ENCODE data around the gene CCDC91. TPM values are rescaled to one million over a fixed set of nuclear protein-coding genes. Genes with fewer than 3 reads are reported as not detected.

Gene CCDC91
- polyA plus RNA-seq, 1 donor: 20.8 TPM

- WGBS (ENCODE audit: insufficient coverage, low lambda C conversion rate): 100% methylated on average over 1 of the region's 3 CpGs
- H3K36me3 ChIP-seq (ENCODE audit: control insufficient read depth, insufficient read depth, low read length): peaks cover 2% of the 10 kb centered on the region
- H3K4me1 ChIP-seq (ENCODE audit: control insufficient read depth, insufficient read depth, low read length): no peaks in the 10 kb centered on the region
- H3K4me3 ChIP-seq (ENCODE audit: low read length): no peak overlapping the region
- no peaks in the 10 kb centered on the region for H3K27me3 ChIP-seq (ENCODE audit: control insufficient read depth, insufficient read depth, low read length)
- DNase-seq: no peak
- H3K9me3 ChIP-seq (ENCODE audit: control insufficient read depth, low read depth, low read length): peaks cover 3% of the 10 kb centered on the region
- no peak overlapping the region for H3K27ac ChIP-seq (ENCODE audit: low read length)
Observed at GRCh38 chr12:28268608-28269229, 78.5 kb downstream of the CCDC91 start.

- 100% methylated on average over 1 of the region's 1 CpG for WGBS (ENCODE audit: insufficient coverage, low lambda C conversion rate)
- Histone ChIP-seq H3K27me3 (ENCODE audit: control insufficient read depth, insufficient read depth, low read length) (no peaks in the 10 kb centered on the region), H3K27ac (ENCODE audit: low read length) (no peak overlapping the region), H3K9me3 (ENCODE audit: control insufficient read depth, low read depth, low read length) (peaks cover 3% of the 10 kb centered on the region), H3K4me1 (ENCODE audit: control insufficient read depth, insufficient read depth, low read length) (no peaks in the 10 kb centered on the region), H3K4me3 (ENCODE audit: low read length) (no peak overlapping the region), H3K36me3 (ENCODE audit: control insufficient read depth, insufficient read depth, low read length) (peaks cover 2% of the 10 kb centered on the region)
- DNase-seq: no peak
Observed at GRCh38 chr12:28269851-28270250, 79.6 kb downstream of the CCDC91 start.

DNA sequence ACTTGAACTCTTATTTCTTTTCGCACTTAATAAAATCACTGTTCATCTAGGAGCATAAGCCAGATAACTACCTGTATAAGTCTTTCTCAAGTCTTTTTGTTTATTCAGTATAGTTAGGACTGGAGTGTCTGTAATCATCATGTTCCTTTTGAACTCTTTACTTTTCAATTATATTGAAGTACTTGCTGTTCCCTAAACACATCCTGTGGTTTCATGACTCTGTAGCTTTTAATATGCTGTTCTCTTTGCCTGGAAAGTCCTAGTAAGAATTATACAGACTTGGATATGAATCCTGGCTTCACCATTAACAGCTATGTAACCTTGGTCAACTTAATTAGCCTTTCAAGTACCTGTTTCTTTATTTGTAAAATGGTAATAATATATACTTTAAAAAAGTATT lies 88.2 kb downstream of the CCDC91 start:
- Histone ChIP-seq H3K27me3 (ENCODE audit: control insufficient read depth, insufficient read depth, low read length) (no peaks in the 10 kb centered on the region), H3K4me1 (ENCODE audit: control insufficient read depth, insufficient read depth, low read length) (no peaks in the 10 kb centered on the region), H3K36me3 (ENCODE audit: control insufficient read depth, insufficient read depth, low read length) (no peaks in the 10 kb centered on the region), H3K27ac (ENCODE audit: low read length) (no peak overlapping the region), H3K9me3 (ENCODE audit: control insufficient read depth, low read depth, low read length) (peaks cover 6% of the 10 kb centered on the region), H3K4me3 (ENCODE audit: low read length) (no peak overlapping the region)
- 92% methylated on average over 1 of the region's 1 CpG for WGBS (ENCODE audit: insufficient coverage, low lambda C conversion rate)
- no peak for DNase-seq

GRCh38 chr12:28278960-28279359 lies 88.7 kb downstream of the CCDC91 start:
- Histone ChIP-seq H3K36me3 (ENCODE audit: control insufficient read depth, insufficient read depth, low read length) (no peaks in the 10 kb centered on the region), H3K27ac (ENCODE audit: low read length) (no peak overlapping the region), H3K4me1 (ENCODE audit: control insufficient read depth, insufficient read depth, low read length) (no peaks in the 10 kb centered on the region), H3K9me3 (ENCODE audit: control insufficient read depth, low read depth, low read length) (peaks cover 6% of the 10 kb centered on the region), H3K27me3 (ENCODE audit: control insufficient read depth, insufficient read depth, low read length) (no peaks in the 10 kb centered on the region), H3K4me3 (ENCODE audit: low read length) (no peak overlapping the region)
- whole genome bisulfite sequencing (ENCODE audit: insufficient coverage, low lambda C conversion rate): no CpG with 5 or more reads among the region's 1 CpG
- DNase-seq: no peak

DNA sequence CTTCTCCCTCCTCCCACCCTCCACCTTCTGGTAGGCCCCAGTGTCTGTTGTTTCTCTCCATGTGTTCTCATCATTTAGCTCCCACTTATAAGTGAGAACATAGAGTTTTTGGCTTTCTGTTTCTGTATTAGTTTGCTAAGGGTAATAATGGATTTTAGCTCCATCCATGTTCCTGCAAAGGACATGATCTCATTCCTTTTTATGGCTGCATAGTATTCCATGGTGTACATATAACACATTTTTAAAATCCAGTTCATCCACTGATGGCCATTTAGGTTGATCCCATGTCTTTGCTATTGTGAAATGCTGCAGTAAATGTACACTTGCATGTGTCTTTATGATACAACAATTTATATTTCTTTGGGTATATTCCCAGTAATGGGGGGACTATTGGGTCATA lies 96.1 kb downstream of the CCDC91 start:
- Histone ChIP-seq H3K4me1 (ENCODE audit: control insufficient read depth, insufficient read depth, low read length) (no peaks in the 10 kb centered on the region), H3K27me3 (ENCODE audit: control insufficient read depth, insufficient read depth, low read length) (no peaks in the 10 kb centered on the region), H3K36me3 (ENCODE audit: control insufficient read depth, insufficient read depth, low read length) (no peaks in the 10 kb centered on the region), H3K27ac (ENCODE audit: low read length) (no peak overlapping the region), H3K9me3 (ENCODE audit: control insufficient read depth, low read depth, low read length) (peaks cover 26% of the 10 kb centered on the region), H3K4me3 (ENCODE audit: low read length) (no peak overlapping the region)
- no peak for DNase-seq

GRCh38 chr12:28290262-28290661 lies 100.0 kb downstream of the CCDC91 start:
- no peak overlapping the region for H3K4me3 ChIP-seq (ENCODE audit: low read length)
- H3K9me3 ChIP-seq (ENCODE audit: control insufficient read depth, low read depth, low read length): peaks cover 18% of the 10 kb centered on the region
- no peaks in the 10 kb centered on the region for H3K36me3 ChIP-seq (ENCODE audit: control insufficient read depth, insufficient read depth, low read length)
- no peaks in the 10 kb centered on the region for H3K4me1 ChIP-seq (ENCODE audit: control insufficient read depth, insufficient read depth, low read length)
- DNase-seq: no peak
- H3K27me3 ChIP-seq (ENCODE audit: control insufficient read depth, insufficient read depth, low read length): no peaks in the 10 kb centered on the region
- H3K27ac ChIP-seq (ENCODE audit: low read length): no peak overlapping the region

DNA sequence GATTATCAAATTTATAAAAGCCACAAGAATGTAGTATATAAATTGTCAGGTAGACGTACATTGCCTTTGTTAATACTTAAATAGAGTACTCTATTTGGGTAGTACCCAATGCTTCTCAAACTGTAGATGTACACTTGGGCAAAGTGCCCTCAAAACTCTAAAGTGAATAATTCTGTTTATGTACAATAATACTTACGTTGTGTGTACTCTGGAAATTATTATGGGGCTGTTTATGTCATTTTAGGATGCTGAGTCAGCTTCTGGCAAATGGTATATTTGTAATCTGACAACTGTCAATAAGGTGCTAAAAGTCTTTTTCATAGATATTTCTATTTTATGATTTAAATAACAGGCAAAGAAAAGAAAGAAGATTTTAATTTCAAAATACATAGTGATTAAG lies 102.4 kb downstream of the CCDC91 start:
- H3K36me3 ChIP-seq (ENCODE audit: control insufficient read depth, insufficient read depth, low read length): no peaks in the 10 kb centered on the region
- no peaks in the 10 kb centered on the region for H3K4me1 ChIP-seq (ENCODE audit: control insufficient read depth, insufficient read depth, low read length)
- no peak overlapping the region for H3K27ac ChIP-seq (ENCODE audit: low read length)
- peaks cover 18% of the 10 kb centered on the region for H3K9me3 ChIP-seq (ENCODE audit: control insufficient read depth, low read depth, low read length)
- H3K27me3 ChIP-seq (ENCODE audit: control insufficient read depth, insufficient read depth, low read length): no peaks in the 10 kb centered on the region
- DNase-seq: no peak
- no CpG with 5 or more reads among the region's 2 CpGs for WGBS (ENCODE audit: insufficient coverage, low lambda C conversion rate)
- H3K4me3 ChIP-seq (ENCODE audit: low read length): no peak overlapping the region

GRCh38 chr12:28294300-28294699 lies 104.0 kb downstream of the CCDC91 start:
- Histone ChIP-seq H3K4me1 (ENCODE audit: control insufficient read depth, insufficient read depth, low read length) (no peaks in the 10 kb centered on the region), H3K27ac (ENCODE audit: low read length) (no peak overlapping the region), H3K36me3 (ENCODE audit: control insufficient read depth, insufficient read depth, low read length) (no peaks in the 10 kb centered on the region), H3K27me3 (ENCODE audit: control insufficient read depth, insufficient read depth, low read length) (no peaks in the 10 kb centered on the region), H3K4me3 (ENCODE audit: low read length) (no peak overlapping the region), H3K9me3 (ENCODE audit: control insufficient read depth, low read depth, low read length) (peaks cover 17% of the 10 kb centered on the region)
- DNase-seq: no peak
- no CpG with 5 or more reads among the region's 6 CpGs for WGBS (ENCODE audit: insufficient coverage, low lambda C conversion rate)

DNA sequence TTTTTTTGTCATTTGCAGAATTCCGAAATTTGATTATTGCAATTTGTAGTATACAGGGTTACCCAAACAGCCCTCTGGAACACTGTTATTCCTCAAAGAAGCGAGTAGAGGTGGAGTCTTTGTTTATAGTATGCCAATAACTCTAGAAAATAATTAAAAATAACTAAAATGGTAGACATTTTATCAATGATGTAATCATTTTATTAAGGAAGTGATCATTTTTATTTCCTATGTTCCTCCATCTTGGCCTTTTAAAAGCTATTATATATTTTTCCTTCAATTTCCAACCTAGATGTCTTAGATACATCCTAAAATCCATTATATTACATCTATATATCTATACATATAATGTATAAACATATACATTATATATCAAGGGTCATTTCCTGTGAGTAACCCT lies 106.0 kb downstream of the CCDC91 start:
- DNase-seq: no peak
- H3K4me1 ChIP-seq (ENCODE audit: control insufficient read depth, insufficient read depth, low read length): no peaks in the 10 kb centered on the region
- no peak overlapping the region for H3K27ac ChIP-seq (ENCODE audit: low read length)
- WGBS (ENCODE audit: insufficient coverage, low lambda C conversion rate): 100% methylated on average over 1 of the region's 2 CpGs
- no peaks in the 10 kb centered on the region for H3K27me3 ChIP-seq (ENCODE audit: control insufficient read depth, insufficient read depth, low read length)
- H3K36me3 ChIP-seq (ENCODE audit: control insufficient read depth, insufficient read depth, low read length): no peaks in the 10 kb centered on the region
- peaks cover 3% of the 10 kb centered on the region for H3K9me3 ChIP-seq (ENCODE audit: control insufficient read depth, low read depth, low read length)
- H3K4me3 ChIP-seq (ENCODE audit: low read length): no peak overlapping the region

- H3K4me1 ChIP-seq (ENCODE audit: control insufficient read depth, insufficient read depth, low read length): no peaks in the 10 kb centered on the region
- no peak overlapping the region for H3K27ac ChIP-seq (ENCODE audit: low read length)
- WGBS (ENCODE audit: insufficient coverage, low lambda C conversion rate): 100% methylated on average over 3 of the region's 3 CpGs
- H3K9me3 ChIP-seq (ENCODE audit: control insufficient read depth, low read depth, low read length): no peaks in the 10 kb centered on the region
- no peak for DNase-seq
- H3K4me3 ChIP-seq (ENCODE audit: low read length): no peak overlapping the region
- no peaks in the 10 kb centered on the region for H3K27me3 ChIP-seq (ENCODE audit: control insufficient read depth, insufficient read depth, low read length)
- H3K36me3 ChIP-seq (ENCODE audit: control insufficient read depth, insufficient read depth, low read length): peaks cover under 1% of the 10 kb centered on the region
Observed at GRCh38 chr12:28303192-28303591, 112.9 kb downstream of the CCDC91 start.

DNA sequence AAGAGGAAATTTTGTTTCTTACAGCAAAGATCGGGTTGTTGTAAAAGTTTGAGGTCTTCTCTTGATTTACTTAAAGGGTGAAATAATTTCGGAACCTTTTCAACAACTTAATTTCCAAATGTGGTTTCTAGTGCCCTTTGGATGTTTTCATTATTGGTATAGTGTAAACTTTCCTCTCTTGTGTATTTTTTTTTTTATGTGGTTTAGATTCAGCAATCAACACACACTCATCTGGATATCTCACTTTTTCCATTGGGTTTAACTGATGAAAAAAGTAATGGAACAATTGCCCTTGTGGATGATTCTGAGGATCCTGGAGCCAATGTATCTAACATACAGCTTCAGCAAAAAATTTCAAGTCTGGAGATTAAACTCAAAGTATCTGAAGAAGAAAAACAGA lies 116.3 kb downstream of the CCDC91 start:
- WGBS (ENCODE audit: insufficient coverage, low lambda C conversion rate): 100% methylated on average over 2 of the region's 2 CpGs
- DNase-seq: no peak
- H3K4me1 ChIP-seq (ENCODE audit: control insufficient read depth, insufficient read depth, low read length): no peaks in the 10 kb centered on the region

More for the DNA sequence above, 116.3 kb downstream of the CCDC91 start:
- H3K4me3 ChIP-seq (ENCODE audit: low read length): no peak overlapping the region
- no peaks in the 10 kb centered on the region for H3K27me3 ChIP-seq (ENCODE audit: control insufficient read depth, insufficient read depth, low read length)
- peaks cover 4% of the 10 kb centered on the region for H3K36me3 ChIP-seq (ENCODE audit: control insufficient read depth, insufficient read depth, low read length)
- H3K27ac ChIP-seq (ENCODE audit: low read length): no peak overlapping the region
- H3K9me3 ChIP-seq (ENCODE audit: control insufficient read depth, low read depth, low read length): no peaks in the 10 kb centered on the region
